Lower leg skin (tissue), 3 donors: Measurements from ENCODE around the gene EDRF1.
A peak's percentile ranks its signal among the peaks of the same experiment; 100 is the strongest.

Experiments
- CTCF ChIP-seq, 3 donors: fragments of 450-650 bp; IDR thresholded peaks; one replicate each; pipeline ENCODE4 v1.5.1; 2016; ENCODE audit warnings: antibody characterized with exemption in 3 of 3, mild to moderate bottlenecking in 3 of 3, moderate library complexity in 2 of 3
- POLR2A ChIP-seq, 2 donors: fragments of 450-650 bp; IDR thresholded peaks; one replicate each; pipeline ENCODE4 v1.6.1; 2016 to 2017; ENCODE audit warnings: antibody characterized with exemption in 2 of 2, mild to moderate bottlenecking in 1 of 2, moderate library complexity in 1 of 2

DNA sequence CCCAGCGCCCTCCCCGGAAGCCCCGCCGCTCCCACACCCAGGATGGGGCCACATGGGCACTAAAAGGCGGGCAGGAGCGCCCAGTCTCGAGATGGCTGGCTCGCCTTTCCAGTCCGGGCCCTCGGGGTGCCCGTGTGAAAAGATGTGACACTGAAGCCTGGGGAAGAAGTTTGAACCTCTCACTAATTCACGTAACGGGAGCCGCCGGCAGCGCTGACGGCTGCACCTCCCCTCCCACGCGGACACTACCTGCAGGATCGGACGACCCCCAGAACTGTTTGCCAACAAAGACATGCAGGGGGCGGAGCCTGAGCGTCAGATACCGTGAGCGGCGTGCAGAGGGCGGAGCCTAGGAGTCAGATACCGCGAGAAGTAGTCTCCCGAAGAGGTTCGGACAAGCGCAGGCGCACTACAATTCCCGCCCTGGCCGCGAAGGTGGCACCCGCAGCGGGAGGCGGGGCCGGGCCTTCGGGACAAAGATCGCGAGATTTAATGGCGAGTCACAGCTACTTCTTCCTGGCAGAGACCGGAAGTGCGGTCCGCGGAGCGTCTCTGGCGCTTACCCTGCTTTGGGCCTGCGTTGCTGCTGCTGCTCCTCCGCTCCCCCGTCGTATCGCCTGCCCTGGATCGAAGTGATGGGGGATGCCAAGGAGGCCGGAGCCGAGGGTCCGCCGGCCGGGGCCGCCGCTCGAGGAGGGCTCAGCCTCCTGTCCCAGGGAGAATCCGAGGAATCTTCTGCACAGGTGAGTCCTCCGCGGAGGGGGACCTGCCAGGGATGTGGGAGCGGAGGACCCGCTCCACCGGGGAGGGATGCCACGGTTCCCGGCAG, at the start of gene EDRF1:
- TF ChIP-seq CTCF (IDR thresholded peaks at IDR 0.05) (no peak), POLR2A (IDR thresholded peaks at IDR 0.05) (peak in 1 of 2 donors; percentile 55)
